CD4-positive, CD25-positive, alpha-beta regulatory T cell (primary cell): ENCODE measurements around the gene AVEN. TPM values are rescaled to one million over a fixed set of nuclear protein-coding genes. Genes with fewer than 3 reads are reported as not detected.
A peak's percentile ranks its signal among the peaks of the same experiment; 100 is the strongest.
"Not testable (repeated sequence)": the region's sequence is repeated elsewhere in the genome, so short reads cannot be mapped to it uniquely, and the experiment has no call there.

ENCODE experiments used
- ATAC-seq, 2 donors: fragments of 150-1000 bp; cut with Tn5 transposase; one replicate each; pipeline ENCODE4 v1.10.0; 2021; ENCODE audit warnings: low read depth in 2 of 2, moderate number of reproducible peaks in 2 of 2, moderate library complexity in 1 of 2
- DNase-seq, 3 donors: peaks; one replicate each; pipeline versions ENCODE4 v3.0.0 to v3.0.0-alpha.2; 2012 to 2022; ENCODE audit warnings: mixed read lengths in 1 of 3
- H3K27ac ChIP-seq: one replicate; pipeline ENCODE4 v1.7.0; 2013; ENCODE audit warnings: mild to moderate bottlenecking, low read length; ENCODE audit not compliant: insufficient read depth, poor library complexity, severe bottlenecking
- H3K27me3 ChIP-seq: one replicate; pipeline ENCODE4 v1.7.0; 2013; ENCODE audit warnings: low read length; ENCODE audit not compliant: control insufficient read depth, insufficient read depth
- H3K36me3 ChIP-seq: one replicate; pipeline ENCODE4 v1.7.0; 2013; ENCODE audit warnings: mild to moderate bottlenecking, low read length, moderate library complexity; ENCODE audit not compliant: control insufficient read depth, insufficient read depth
- H3K4me1 ChIP-seq: 2 replicates; pipeline ENCODE4 v1.7.0; 2013; ENCODE audit warnings: mild to moderate bottlenecking, low read length; ENCODE audit not compliant: insufficient read depth, control insufficient read depth, poor library complexity, severe bottlenecking
- H3K4me3 ChIP-seq: one replicate; pipeline ENCODE4 v1.7.0; 2013; ENCODE audit warnings: low read depth, mild to moderate bottlenecking, low read length, moderate library complexity
- H3K9me3 ChIP-seq, 2 experiments: 1 replicate in 1 of 2; 2 replicates in 1 of 2; pipeline ENCODE4 v1.7.0; 2013; ENCODE audit warnings: low read length in 2 of 2, mild to moderate bottlenecking in 1 of 2, moderate library complexity in 1 of 2; ENCODE audit not compliant: control insufficient read depth in 2 of 2
- H3K27ac Mint-ChIP-seq, 3 donors: one replicate each; pipeline ENCODE4 v1.8.0; 2020 to 2022; ENCODE audit warnings: mild to moderate bottlenecking in 3 of 3, mixed read lengths in 3 of 3, moderate library complexity in 2 of 3
- H3K27me3 Mint-ChIP-seq: one replicate; pipeline ENCODE4 v1.8.0; 2022; ENCODE audit warnings: mild to moderate bottlenecking, mixed read lengths
- H3K36me3 Mint-ChIP-seq: one replicate; pipeline ENCODE4 v1.8.0; 2020; ENCODE audit warnings: mixed read lengths
- H3K4me1 Mint-ChIP-seq, 4 donors: one replicate each; pipeline ENCODE4 v1.8.0; 2020 to 2022; ENCODE audit warnings: mixed read lengths in 4 of 4, mild to moderate bottlenecking in 1 of 4
- H3K4me3 Mint-ChIP-seq, 4 donors: one replicate each; pipeline ENCODE4 v1.8.0; 2020 to 2022; ENCODE audit warnings: mild to moderate bottlenecking in 4 of 4, mixed read lengths in 4 of 4, moderate library complexity in 3 of 4
- H3K9me3 Mint-ChIP-seq, 7 donors: one replicate each; pipeline ENCODE4 v1.8.0; 2020 to 2022; ENCODE audit warnings: mixed read lengths in 7 of 7, mild to moderate bottlenecking in 3 of 7, moderate library complexity in 2 of 7
- polyA plus RNA-seq, 4 donors: library from polyadenylated mRNA; unstranded; fragments of 300-500 nt; fragmentation: Illumina TruSeq; gene quantifications; one replicate each; pipeline ENCODE4 v1.2.3, GENCODE V29; 2021
- total RNA-seq: library from RNA; stranded (reverse); gene quantifications from one replicate; pipeline ENCODE4 v1.2.3, GENCODE V29; 2022

Gene AVEN
- total and polyA plus RNA-seq, 5 donors from 2014 or later = 4.5 to 11.5 (median 9.5) TPM

DNA sequence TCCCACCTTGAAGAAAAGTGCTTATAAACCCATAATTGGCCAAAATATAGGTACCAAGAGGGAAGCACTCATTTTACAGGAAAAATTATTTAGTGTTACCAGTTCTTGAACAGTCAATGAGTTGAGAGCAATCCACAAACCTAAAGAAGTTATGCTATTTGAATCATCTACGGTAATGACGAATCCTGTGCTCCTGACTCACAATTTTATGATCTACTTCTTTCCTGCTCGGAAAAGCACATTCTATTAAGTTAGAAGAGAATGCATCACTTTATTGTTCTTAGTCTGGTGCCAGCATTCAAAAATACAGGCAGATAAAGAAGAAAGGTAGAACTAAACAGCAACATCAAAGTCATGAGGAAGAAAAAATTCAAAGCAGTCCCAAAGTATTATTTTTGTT lies 37.5 kb downstream of the AVEN start:
- Mint-ChIP-seq H3K36me3 (peaks cover 17% of the 10 kb centered on the region), H3K27me3 (no peaks in the 10 kb centered on the region), H3K4me3 (no peak overlapping the region), H3K4me1 (no peaks in the 10 kb centered on the region), H3K9me3 (no peaks in the 10 kb centered on the region), H3K27ac (peak overlapping the region in 1 of 3 donors; percentile 22)
- no peak overlapping the region for H3K4me3 ChIP-seq
- H3K27me3 ChIP-seq = no peaks in the 10 kb centered on the region
- peaks cover 2% of the 10 kb centered on the region for H3K36me3 ChIP-seq
- DNase-seq (no peak), ATAC-seq (no peak)
- no peaks in the 10 kb centered on the region for H3K4me1 ChIP-seq
- no peaks in the 10 kb centered on the region for H3K9me3 ChIP-seq
- no peak overlapping the region for H3K27ac ChIP-seq

DNA sequence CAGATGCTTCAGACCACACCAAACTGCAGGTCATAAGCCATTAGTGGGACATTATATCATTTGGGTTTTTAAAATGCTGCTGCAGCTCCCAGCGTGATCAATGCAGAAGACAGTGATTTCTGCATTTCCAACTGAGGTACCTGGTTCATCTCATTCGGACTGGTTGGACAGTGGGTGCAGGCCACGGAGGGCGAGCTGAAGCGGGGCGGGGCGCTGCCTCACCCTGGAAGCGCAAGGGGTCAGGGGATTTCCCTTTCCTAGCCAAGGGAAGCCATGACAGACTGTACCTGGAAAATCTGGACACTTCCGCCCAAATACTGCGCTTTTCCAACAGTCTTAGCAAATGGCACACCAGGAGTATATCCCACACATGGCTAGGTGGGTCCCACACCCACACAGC lies 43.3 kb downstream of the AVEN start:
- H3K9me3 Mint-ChIP-seq, ATAC-seq, H3K36me3 ChIP-seq, H3K36me3 Mint-ChIP-seq, H3K4me1 ChIP-seq, H3K4me3 ChIP-seq, DNase-seq, H3K9me3 ChIP-seq, H3K27me3 ChIP-seq, H3K27me3 Mint-ChIP-seq, H3K4me1 Mint-ChIP-seq, H3K27ac Mint-ChIP-seq, H3K4me3 Mint-ChIP-seq, H3K27ac ChIP-seq: not testable (repeated sequence)

DNA sequence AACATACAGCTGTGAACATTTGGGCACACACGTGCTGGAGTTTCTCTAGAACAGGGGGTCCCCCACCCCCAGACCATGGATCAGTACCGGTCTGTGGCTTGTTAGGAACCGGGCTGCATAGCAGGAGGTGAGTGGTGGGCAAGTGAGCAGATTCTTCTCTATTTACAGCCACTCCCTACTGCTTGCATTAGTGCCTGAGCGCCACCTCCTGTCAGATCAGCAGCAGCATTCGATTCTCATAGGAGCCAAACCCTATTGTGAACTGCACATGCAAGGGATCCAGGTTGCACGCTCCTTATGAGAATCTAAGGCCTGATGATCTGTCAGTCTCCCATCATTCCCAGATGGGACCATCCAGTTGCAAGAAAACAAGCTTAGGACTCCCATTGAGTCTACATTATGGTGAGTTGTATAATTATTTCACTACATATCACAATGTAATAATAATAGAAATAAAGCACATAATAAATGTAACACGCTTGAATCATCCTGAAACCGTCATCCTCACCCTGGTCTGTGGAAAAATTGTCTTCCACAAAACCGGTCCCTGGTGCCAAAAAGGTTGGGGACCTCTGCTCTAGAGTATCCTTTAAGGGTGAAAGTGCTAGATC lies 44.9 kb downstream of the AVEN start:
- H3K4me1 Mint-ChIP-seq = peaks cover 0 to 11% (median 0%) of the 10 kb centered on the region in 4 donors
- H3K36me3 Mint-ChIP-seq = peaks cover 5% of the 10 kb centered on the region

DNA sequence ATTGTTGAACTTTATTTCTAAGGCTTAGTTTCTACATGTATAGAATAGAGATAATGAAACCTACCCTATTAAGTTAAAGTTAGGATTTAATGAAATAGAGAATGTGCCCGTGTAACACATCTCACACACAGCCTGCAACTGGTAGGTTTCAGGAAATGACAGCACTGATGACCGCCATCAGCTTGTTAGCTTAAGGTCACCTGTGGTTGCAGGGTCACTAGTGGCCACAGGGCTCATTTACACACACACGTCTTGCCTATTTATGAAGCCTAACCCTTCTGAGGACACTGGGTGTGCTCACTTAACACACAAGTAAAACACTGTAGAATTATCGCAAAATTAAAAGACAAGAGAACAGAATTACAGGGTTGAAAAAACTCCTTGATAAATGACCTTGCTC lies 50.6 kb downstream of the AVEN start:
- Mint-ChIP-seq H3K4me1 (peaks cover 0 to 12% (median 0%) of the 10 kb centered on the region in 4 donors), H3K36me3 (peaks cover 5% of the 10 kb centered on the region), H3K9me3 (no peaks in the 10 kb centered on the region), H3K27me3 (no peaks in the 10 kb centered on the region), H3K4me3 (no peak overlapping the region), H3K27ac (no peak overlapping the region)
- Histone ChIP-seq H3K4me3 (no peak overlapping the region), H3K27ac (no peak overlapping the region), H3K27me3 (no peaks in the 10 kb centered on the region), H3K4me1 (no peaks in the 10 kb centered on the region), H3K9me3 (no peaks in the 10 kb centered on the region), H3K36me3 (no peaks in the 10 kb centered on the region)
- ATAC-seq (no peak), DNase-seq (no peak)

More for the DNA sequence above, 44.9 kb downstream of the AVEN start:
- Mint-ChIP-seq H3K9me3 (no peaks in the 10 kb centered on the region), H3K4me3 (no peak overlapping the region), H3K27me3 (no peaks in the 10 kb centered on the region), H3K27ac (no peak overlapping the region)
- no peak overlapping the region for H3K4me3 ChIP-seq
- H3K27ac ChIP-seq = no peak overlapping the region
- H3K36me3 ChIP-seq = no peaks in the 10 kb centered on the region
- DNase-seq (peak in 1 of 3 donors; percentile 16), ATAC-seq (no peak)
- H3K4me1 ChIP-seq = no peaks in the 10 kb centered on the region
- H3K9me3 ChIP-seq = no peaks in the 10 kb centered on the region
- no peaks in the 10 kb centered on the region for H3K27me3 ChIP-seq

DNA sequence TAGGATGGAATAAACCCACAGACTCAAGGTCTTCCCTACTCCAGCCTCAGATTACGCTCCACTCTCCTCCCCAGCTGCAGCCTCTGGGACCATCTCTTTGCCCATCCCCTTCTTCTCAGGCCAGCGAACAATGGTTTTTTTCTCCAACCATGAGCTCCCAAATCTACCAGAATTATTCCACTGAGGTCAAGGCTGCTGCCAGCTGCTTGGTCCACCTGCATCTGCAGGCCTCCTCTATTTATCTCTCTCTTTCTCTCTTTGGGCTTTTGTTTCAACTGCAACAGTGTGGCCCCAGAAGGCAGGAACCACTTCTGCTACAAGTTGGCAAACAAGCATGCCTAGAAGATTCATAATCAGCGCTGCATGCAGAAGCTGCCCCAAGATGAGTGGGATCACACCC lies 51.6 kb downstream of the AVEN start:
- peaks cover 0 to 12% (median 0%) of the 10 kb centered on the region in 4 donors for H3K4me1 Mint-ChIP-seq
- H3K27ac Mint-ChIP-seq = no peak overlapping the region
- ATAC-seq = no peak
- H3K36me3 ChIP-seq = no peaks in the 10 kb centered on the region
- no peaks in the 10 kb centered on the region for H3K9me3 ChIP-seq
- no peak overlapping the region for H3K4me3 ChIP-seq
- DNase-seq = no peak
- peaks cover 5% of the 10 kb centered on the region for H3K36me3 Mint-ChIP-seq
- no peaks in the 10 kb centered on the region for H3K9me3 Mint-ChIP-seq
- H3K27me3 ChIP-seq = no peaks in the 10 kb centered on the region
- H3K4me3 Mint-ChIP-seq = no peak overlapping the region
- no peak overlapping the region for H3K27ac ChIP-seq
- no peaks in the 10 kb centered on the region for H3K27me3 Mint-ChIP-seq
- no peaks in the 10 kb centered on the region for H3K4me1 ChIP-seq

DNA sequence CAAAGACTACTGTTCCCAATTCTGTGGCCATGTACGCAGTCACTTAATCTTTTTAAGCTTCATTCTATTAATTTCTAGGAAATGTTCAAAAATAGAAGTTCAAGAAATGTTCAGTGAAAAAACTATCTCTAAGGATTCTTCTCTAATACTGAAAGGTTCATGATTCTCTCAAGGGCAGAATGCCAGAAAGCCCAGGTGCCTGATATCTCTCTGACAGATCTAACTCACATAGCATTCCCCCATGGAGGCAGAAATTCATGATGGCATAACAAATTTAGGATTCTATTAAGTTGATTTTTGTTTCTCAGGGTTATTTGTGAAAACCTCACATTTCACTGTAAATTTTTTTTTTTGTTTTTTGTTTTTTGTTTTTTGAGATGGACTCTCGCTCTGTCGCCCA lies 53.3 kb downstream of the AVEN start:
- Mint-ChIP-seq H3K36me3 (peaks cover under 1% of the 10 kb centered on the region), H3K9me3 (no peaks in the 10 kb centered on the region), H3K27ac (no peak overlapping the region), H3K4me3 (no peak overlapping the region), H3K27me3 (no peaks in the 10 kb centered on the region), H3K4me1 (peaks cover 0 to 6% (median 0%) of the 10 kb centered on the region in 4 donors)
- H3K27me3 ChIP-seq = no peaks in the 10 kb centered on the region
- H3K9me3 ChIP-seq = no peaks in the 10 kb centered on the region
- DNase-seq (no peak), ATAC-seq (no peak)
- H3K4me3 ChIP-seq = no peak overlapping the region
- H3K4me1 ChIP-seq = no peaks in the 10 kb centered on the region
- H3K27ac ChIP-seq = no peak overlapping the region
- H3K36me3 ChIP-seq = no peaks in the 10 kb centered on the region

DNA sequence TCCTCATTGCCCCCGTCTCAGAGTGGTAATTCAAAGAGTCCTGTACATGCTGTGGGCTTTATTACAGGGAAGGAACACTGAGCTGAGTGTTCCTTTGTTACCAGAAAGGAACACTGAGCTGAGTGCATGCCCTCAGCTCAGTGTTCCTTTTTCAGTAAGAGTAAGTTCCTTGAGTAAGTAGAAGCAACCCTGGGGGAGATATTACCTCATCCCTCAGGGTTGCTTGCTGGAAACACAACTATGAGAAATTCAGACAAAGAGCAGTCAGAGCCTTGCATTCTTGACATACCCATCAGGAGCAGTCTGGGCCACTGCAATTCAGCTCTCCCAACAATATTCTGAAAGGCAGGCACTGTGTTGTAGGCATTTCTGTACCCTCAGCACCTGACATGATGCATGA lies 53.7 kb downstream of the AVEN start:
- no peaks in the 10 kb centered on the region for H3K36me3 Mint-ChIP-seq
- no peaks in the 10 kb centered on the region for H3K27me3 Mint-ChIP-seq
- Histone ChIP-seq H3K27ac (no peak overlapping the region), H3K36me3 (no peaks in the 10 kb centered on the region), H3K4me1 (no peaks in the 10 kb centered on the region), H3K4me3 (no peak overlapping the region), H3K9me3 (no peaks in the 10 kb centered on the region), H3K27me3 (no peaks in the 10 kb centered on the region)
- no peaks in the 10 kb centered on the region for H3K9me3 Mint-ChIP-seq
- DNase-seq = no peak
- H3K4me3 Mint-ChIP-seq = no peak overlapping the region
- peaks cover 0 to 6% (median 2%) of the 10 kb centered on the region in 4 donors for H3K4me1 Mint-ChIP-seq
- no peak overlapping the region for H3K27ac Mint-ChIP-seq
- no peak for ATAC-seq

DNA sequence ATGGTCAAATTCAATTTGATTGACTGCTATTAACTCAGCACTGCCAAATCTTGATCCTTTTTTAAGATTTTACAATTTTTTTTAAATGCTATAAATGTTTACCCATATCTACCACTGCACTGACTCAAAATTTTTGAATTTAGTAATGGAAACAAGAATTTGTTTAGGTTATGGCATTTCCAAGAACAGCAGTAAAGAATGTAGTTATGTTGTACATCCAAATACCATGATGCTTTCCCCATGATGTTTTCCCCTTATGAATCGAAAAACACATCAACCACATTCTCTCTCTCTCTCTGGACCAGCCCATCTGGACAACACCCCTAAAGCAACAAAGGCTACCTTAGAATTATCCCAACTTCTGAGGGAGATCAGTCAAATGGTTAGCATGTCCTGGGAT lies 56.5 kb downstream of the AVEN start:
- no peak overlapping the region for H3K27ac ChIP-seq
- H3K4me3 Mint-ChIP-seq = no peak overlapping the region

More for the DNA sequence above, 56.5 kb downstream of the AVEN start:
- no peaks in the 10 kb centered on the region for H3K36me3 ChIP-seq
- H3K27me3 ChIP-seq = no peaks in the 10 kb centered on the region
- Mint-ChIP-seq H3K4me1 (peaks cover 0 to 16% (median 5%) of the 10 kb centered on the region in 4 donors), H3K36me3 (no peaks in the 10 kb centered on the region), H3K9me3 (no peaks in the 10 kb centered on the region), H3K27ac (no peak overlapping the region), H3K27me3 (no peaks in the 10 kb centered on the region)
- ATAC-seq (no peak), DNase-seq (no peak)
- H3K4me3 ChIP-seq = no peak overlapping the region
- H3K4me1 ChIP-seq = no peaks in the 10 kb centered on the region
- no peaks in the 10 kb centered on the region for H3K9me3 ChIP-seq
